Measurements from ENCODE around the gene ANO3.

Gene ANO3

GRCh38 chr11:26480041-26480440 lies 148.1 kb downstream of the ANO3 start:
- no peak overlapping the region for H3K4me3 ChIP-seq (ENCODE audit: low read depth, low read length)
- no peak for DNase-seq (ENCODE audit: low read depth)
- no peak for TF ChIP-seq CTCF (conservative IDR thresholded peaks at IDR 0.05; ENCODE audit: low read depth, low read length)

GRCh38 chr11:26483108-26483507 lies 151.2 kb downstream of the ANO3 start:
- DNase-seq (ENCODE audit: low read depth), result no peak
- no peak for TF ChIP-seq CTCF (conservative IDR thresholded peaks at IDR 0.05; ENCODE audit: low read depth, low read length)
- no peak overlapping the region for H3K4me3 ChIP-seq (ENCODE audit: low read depth, low read length)

- TF ChIP-seq CTCF (conservative IDR thresholded peaks at IDR 0.05; ENCODE audit: low read depth, low read length), result no peak
- DNase-seq (ENCODE audit: low read depth), result no peak
- H3K4me3 ChIP-seq (ENCODE audit: low read depth, low read length), result no peak overlapping the region
Measured at GRCh38 chr11:26490546-26490945, 158.6 kb downstream of the ANO3 start.

GRCh38 chr11:26493616-26494015 lies 161.7 kb downstream of the ANO3 start:
- no peak for TF ChIP-seq CTCF (conservative IDR thresholded peaks at IDR 0.05; ENCODE audit: low read depth, low read length)
- DNase-seq (ENCODE audit: low read depth), result no peak
- no peak overlapping the region for H3K4me3 ChIP-seq (ENCODE audit: low read depth, low read length)

- no peak overlapping the region for H3K4me3 ChIP-seq (ENCODE audit: low read depth, low read length)
- no peak for DNase-seq (ENCODE audit: low read depth)
- TF ChIP-seq CTCF (conservative IDR thresholded peaks at IDR 0.05; ENCODE audit: low read depth, low read length), result no peak
Measured at GRCh38 chr11:26507229-26507628, 175.3 kb downstream of the ANO3 start.

- H3K4me3 ChIP-seq (ENCODE audit: low read depth, low read length), result no peak overlapping the region
- DNase-seq (ENCODE audit: low read depth), result no peak
- no peak for TF ChIP-seq CTCF (conservative IDR thresholded peaks at IDR 0.05; ENCODE audit: low read depth, low read length)
Measured at GRCh38 chr11:26510164-26510563, 178.2 kb downstream of the ANO3 start.

GRCh38 chr11:26510756-26511155 lies 178.8 kb downstream of the ANO3 start:
- no peak for TF ChIP-seq CTCF (conservative IDR thresholded peaks at IDR 0.05; ENCODE audit: low read depth, low read length)
- DNase-seq (ENCODE audit: low read depth), result no peak
- no peak overlapping the region for H3K4me3 ChIP-seq (ENCODE audit: low read depth, low read length)

Data from choroid plexus epithelial cell (primary cell).